ENCODE results near the gene NRF1. TPM values are rescaled to one million over a fixed set of nuclear protein-coding genes. Genes with fewer than 3 reads are reported as not detected.

Gene NRF1
- total RNA-seq, 1 experiment from 2014 or later: 19.3 TPM

GRCh38 chr7:129678606-129679005 lies 67.1 kb downstream of the NRF1 start:
- peak overlapping the region in 1 of 3 experiments; percentile 42; a peak in 1 of 7 replicates for H3K27ac Mint-ChIP-seq

More at GRCh38 chr7:129678606-129679005, 67.1 kb downstream of the NRF1 start:
- H4K8ac ChIP-seq (replicated peaks; ENCODE audit: insufficient read length, low read depth, low read length): no peak overlapping the region
- H3K4me2 ChIP-seq (ENCODE audit: insufficient read depth, insufficient read length, low read length): no peak overlapping the region
- H3K79me1 ChIP-seq (ENCODE audit: insufficient read depth, low read depth, low read length, poor library complexity, severe bottlenecking): no peaks in the 10 kb centered on the region
- H3K4ac ChIP-seq (ENCODE audit: low read depth, low read length): no peak overlapping the region
- no peaks in the 10 kb centered on the region for H4K20me1 ChIP-seq (ENCODE audit: control insufficient read depth, insufficient read depth, insufficient read length)
- no peak overlapping the region for H3K56ac ChIP-seq (ENCODE audit: insufficient read length, low read depth, low read length)
- no peaks in the 10 kb centered on the region for H3K27me3 Mint-ChIP-seq (ENCODE audit: low read depth)
- H2BK15ac ChIP-seq (ENCODE audit: low read depth, low read length): no peak overlapping the region
- no peak overlapping the region for H3K27ac ChIP-seq (ENCODE audit: insufficient read length, low read depth, low read length)
- H2BK20ac ChIP-seq (ENCODE audit: low read depth, low read length, poor library complexity, severe bottlenecking): no peak overlapping the region
- peaks cover 5 to 7% of the 10 kb centered on the region in 2 experiments for H3K4me1 Mint-ChIP-seq
- H3K4me1 ChIP-seq (ENCODE audit: insufficient read depth, low read length): no peaks in the 10 kb centered on the region
- TF ChIP-seq CTCF (conservative IDR thresholded peaks at IDR 0.05): no peak
- no peak overlapping the region for H4K91ac ChIP-seq (ENCODE audit: insufficient read length, low read depth, low read length)
- no peak overlapping the region for H2BK5ac ChIP-seq (ENCODE audit: insufficient read length, low read length)
- H3K36me3 Mint-ChIP-seq (ENCODE audit: insufficient read depth in 1 of 3, low read depth in 3 of 3): peaks cover 23 to 56% (median 40%) of the 10 kb centered on the region in 3 experiments
- no peak overlapping the region for H3K14ac ChIP-seq (ENCODE audit: insufficient read depth, low read length)
- no peak overlapping the region for H4K5ac ChIP-seq (ENCODE audit: insufficient read length, low read depth, low read length)
- H2AK5ac ChIP-seq (ENCODE audit: insufficient read length, low read length): no peak overlapping the region
- H3K23me2 ChIP-seq (ENCODE audit: insufficient read length, low read depth, low read length, poor library complexity, severe bottlenecking): no peaks in the 10 kb centered on the region
- H3K79me2 ChIP-seq (ENCODE audit: insufficient read depth, low read length): no peaks in the 10 kb centered on the region
- H2AFZ ChIP-seq (ENCODE audit: low read length): no peak overlapping the region
- no peak overlapping the region for H2BK12ac ChIP-seq (ENCODE audit: insufficient read length, low read depth, low read length)
- H3T11ph ChIP-seq (ENCODE audit: low read length): no peak overlapping the region
- no peak overlapping the region for H3K9ac ChIP-seq (ENCODE audit: extremely low read depth, insufficient read length, low read length)
- no peak overlapping the region for H2BK120ac ChIP-seq (ENCODE audit: low read depth, low read length, poor library complexity, severe bottlenecking)
- H3K23ac ChIP-seq (ENCODE audit: insufficient read length, low read depth, low read length): no peak overlapping the region
- H3K9me3 Mint-ChIP-seq: peaks cover 8 to 12% of the 10 kb centered on the region in 2 experiments
- no peaks in the 10 kb centered on the region for H3K27me3 ChIP-seq (ENCODE audit: insufficient read depth, low read length)
- no peak for DNase-seq
- no peak overlapping the region for H3K18ac ChIP-seq (ENCODE audit: insufficient read length, low read depth, low read length)
- H3K4me3 Mint-ChIP-seq: no peak overlapping the region
- H3K9me3 ChIP-seq (ENCODE audit: control insufficient read depth, low read depth, low read length): peaks cover 8% of the 10 kb centered on the region
